Activated T-cell treated with anti-CD3 and anti-CD28 coated beads, Interleukin-2, amount 50 U/mL, for 72 hours (primary cell): ENCODE measurements around the gene SECTM1. TPM values are rescaled to one million over a fixed set of nuclear protein-coding genes. Genes with fewer than 3 reads are reported as not detected.
"Not testable (repeated sequence)": the region's sequence is repeated elsewhere in the genome, so short reads cannot be mapped to it uniquely, and the experiment has no call there.

Experiments used
- ATAC-seq, 2 donors: fragments of 150-1000 bp; cut with Tn5 transposase; replicated peaks in 1 of 2; 2 replicates each; pipeline ENCODE4 v1.10.0; 2021; ENCODE audit warnings: moderate library complexity in 2 of 2, mild to moderate bottlenecking in 1 of 2
- DNase-seq, 2 donors: peaks; one replicate each; pipeline ENCODE4 v3.0.0; 2021 to 2022; ENCODE audit warnings: mixed read lengths in 1 of 2
- H3K27ac Mint-ChIP-seq: one replicate; pipeline ENCODE4 v1.8.0; 2022; ENCODE audit warnings: mild to moderate bottlenecking, moderate library complexity, mixed read lengths
- H3K27me3 Mint-ChIP-seq: one replicate; pipeline ENCODE4 v1.8.0; 2022; ENCODE audit warnings: low read depth, mixed read lengths
- H3K36me3 Mint-ChIP-seq, 2 donors: one replicate each; pipeline ENCODE4 v1.8.0; 2022; ENCODE audit warnings: mixed read lengths in 2 of 2, mild to moderate bottlenecking in 1 of 2; ENCODE audit not compliant: insufficient read depth in 2 of 2
- H3K4me1 Mint-ChIP-seq: one replicate; pipeline ENCODE4 v1.8.0; 2022; ENCODE audit warnings: low read depth, mixed read lengths
- H3K4me3 Mint-ChIP-seq, 2 donors: one replicate each; pipeline ENCODE4 v1.8.0; 2022; ENCODE audit warnings: mild to moderate bottlenecking in 2 of 2, mixed read lengths in 2 of 2, moderate library complexity in 2 of 2
- H3K9me3 Mint-ChIP-seq, 2 donors: one replicate each; pipeline ENCODE4 v1.8.0; 2022; ENCODE audit warnings: mixed read lengths in 2 of 2
- total RNA-seq, 2 donors: library from RNA; stranded (reverse); gene quantifications; one replicate each; pipeline ENCODE4 v1.2.3, GENCODE V29; 2022

SECTM1 gene
- total RNA-seq, 2 donors from 2014 or later, result 3.3 to 12.6 TPM

- H3K36me3 Mint-ChIP-seq, result not testable (repeated sequence)
- peaks cover 11% of the 10 kb centered on the region for H3K27me3 Mint-ChIP-seq
These were observed 26.0 kb upstream of the SECTM1 start for GRCh38 chr17:82359451-82360074.

GRCh38 chr17:82358465-82359350 is 25.1 kb upstream of the SECTM1 start, which contains the start of gene TEX19:
TEX19 (plus strand) TSS chr17:82359247; CDS start chr17:82362151, 2,904 bp downstream.
- peak in 1 of 2 donors; percentile 11 for ATAC-seq
- Mint-ChIP-seq H3K9me3 (no peaks in the 10 kb centered on the region), H3K27ac (peak within 1 kb of the TSS; percentile 61), H3K4me1 (peaks cover 8% of the 10 kb centered on the region), H3K36me3 (no peaks in the 10 kb centered on the region), H3K27me3 (peaks cover 11% of the 10 kb centered on the region), H3K4me3 (no peak within 1 kb of the TSS)
- DNase-seq, result no peak

More at GRCh38 chr17:82359451-82360074, 26.0 kb upstream of the SECTM1 start:
- ATAC-seq, H3K9me3 Mint-ChIP-seq, H3K27ac Mint-ChIP-seq, H3K4me3 Mint-ChIP-seq, H3K4me1 Mint-ChIP-seq, DNase-seq: not testable (repeated sequence)

GRCh38 chr17:82357394-82357793 is 23.8 kb upstream of the SECTM1 start:
- Mint-ChIP-seq H3K36me3 (no peaks in the 10 kb centered on the region), H3K9me3 (no peaks in the 10 kb centered on the region), H3K27me3 (peaks cover 11% of the 10 kb centered on the region), H3K4me1 (peaks cover 8% of the 10 kb centered on the region), H3K4me3 (no peak overlapping the region), H3K27ac (no peak overlapping the region)
- peak in 1 of 2 donors; percentile 21 for ATAC-seq
- DNase-seq, result no peak

- peaks cover 13% of the 10 kb centered on the region for H3K4me1 Mint-ChIP-seq
These were observed 23.3 kb upstream of the SECTM1 start for GRCh38 chr17:82356845-82357355.

GRCh38 chr17:82355770-82356427 is 22.3 kb upstream of the SECTM1 start:
- no peak for DNase-seq
- Mint-ChIP-seq H3K9me3 (no peaks in the 10 kb centered on the region), H3K27me3 (peaks cover 11% of the 10 kb centered on the region), H3K27ac (no peak overlapping the region), H3K36me3 (no peaks in the 10 kb centered on the region), H3K4me3 (no peak overlapping the region), H3K4me1 (peaks cover 21% of the 10 kb centered on the region)
- no peak for ATAC-seq

More at GRCh38 chr17:82356845-82357355, 23.3 kb upstream of the SECTM1 start:
- no peaks in the 10 kb centered on the region for H3K36me3 Mint-ChIP-seq
- H3K27me3 Mint-ChIP-seq, result peaks cover 11% of the 10 kb centered on the region
- no peak for DNase-seq
- no peaks in the 10 kb centered on the region for H3K9me3 Mint-ChIP-seq
- no peak overlapping the region for H3K4me3 Mint-ChIP-seq
- ATAC-seq, result no peak
- H3K27ac Mint-ChIP-seq, result no peak overlapping the region

- ATAC-seq (no peak), DNase-seq (no peak)
- Mint-ChIP-seq H3K9me3 (no peaks in the 10 kb centered on the region), H3K36me3 (no peaks in the 10 kb centered on the region), H3K27ac (no peak overlapping the region), H3K27me3 (peaks cover 11% of the 10 kb centered on the region), H3K4me3 (no peak overlapping the region), H3K4me1 (peaks cover 26% of the 10 kb centered on the region)
These were observed 21.3 kb upstream of the SECTM1 start for GRCh38 chr17:82354804-82355308.

- H3K27me3 Mint-ChIP-seq, result peaks cover 6% of the 10 kb centered on the region
- peaks cover 21% of the 10 kb centered on the region for H3K4me1 Mint-ChIP-seq
- ATAC-seq (no peak), DNase-seq (no peak)
- H3K36me3 Mint-ChIP-seq, result no peaks in the 10 kb centered on the region
- no peak overlapping the region for H3K4me3 Mint-ChIP-seq
- no peaks in the 10 kb centered on the region for H3K9me3 Mint-ChIP-seq
- H3K27ac Mint-ChIP-seq, result no peak overlapping the region
These were observed 19.9 kb upstream of the SECTM1 start for GRCh38 chr17:82353484-82353883.

- Mint-ChIP-seq H3K27me3 (no peaks in the 10 kb centered on the region), H3K4me1 (peaks cover 18% of the 10 kb centered on the region), H3K9me3 (no peaks in the 10 kb centered on the region), H3K36me3 (no peaks in the 10 kb centered on the region), H3K4me3 (no peak overlapping the region), H3K27ac (no peak overlapping the region)
- ATAC-seq (peak; percentile 85), DNase-seq (peak; percentile 81 to 86)
These were observed 18.3 kb upstream of the SECTM1 start for GRCh38 chr17:82351713-82352488.

- ATAC-seq, result peak in 1 of 2 donors; percentile 16
- Mint-ChIP-seq H3K4me1 (peaks cover 18% of the 10 kb centered on the region), H3K36me3 (no peaks in the 10 kb centered on the region), H3K4me3 (no peak overlapping the region), H3K9me3 (no peaks in the 10 kb centered on the region), H3K27ac (no peak overlapping the region), H3K27me3 (peaks cover 4% of the 10 kb centered on the region)
- DNase-seq, result no peak
These were observed 17.7 kb upstream of the SECTM1 start for GRCh38 chr17:82351254-82351712.

- peaks cover 18% of the 10 kb centered on the region for H3K4me1 Mint-ChIP-seq
- no peak overlapping the region for H3K27ac Mint-ChIP-seq
- no peaks in the 10 kb centered on the region for H3K9me3 Mint-ChIP-seq
- no peaks in the 10 kb centered on the region for H3K36me3 Mint-ChIP-seq
- ATAC-seq (peak; percentile 58 to 59), DNase-seq (peak; percentile 59 to 67)
- H3K4me3 Mint-ChIP-seq, result no peak overlapping the region
- peaks cover 6% of the 10 kb centered on the region for H3K27me3 Mint-ChIP-seq
These were observed 16.8 kb upstream of the SECTM1 start for GRCh38 chr17:82350182-82351030.

- peaks cover 6% of the 10 kb centered on the region for H3K27me3 Mint-ChIP-seq
- ATAC-seq, result no peak
- H3K36me3 Mint-ChIP-seq, result no peaks in the 10 kb centered on the region
- no peak overlapping the region for H3K4me3 Mint-ChIP-seq
- no peaks in the 10 kb centered on the region for H3K9me3 Mint-ChIP-seq
- H3K27ac Mint-ChIP-seq, result no peak overlapping the region
- H3K4me1 Mint-ChIP-seq, result peaks cover 18% of the 10 kb centered on the region
- DNase-seq, result no peak
These were observed 15.7 kb upstream of the SECTM1 start for GRCh38 chr17:82349287-82349701.
